ENCODE results near the gene LRRC4B. TPM values are rescaled to one million over a fixed set of nuclear protein-coding genes. Genes with fewer than 3 reads are reported as not detected.

The LRRC4B gene
- total and polyA plus RNA-seq, 2 of the 4 experiments (the other 2 are of a cell fraction), result 0.03 TPM; not detected in 1

GRCh38 chr19:50516456-50516855 lies 51.8 kb downstream of the LRRC4B start:
- no peak overlapping the region for H2BK15ac ChIP-seq (ENCODE audit: low read depth, low read length)
- no peaks in the 10 kb centered on the region for H3K79me1 ChIP-seq (ENCODE audit: low read depth in 1 of 2, low read length in 2 of 2)
- H2BK5ac ChIP-seq (ENCODE audit: low read depth, low read length, poor library complexity, severe bottlenecking), result no peak overlapping the region
- POLR2A ChIA-PET (ENCODE audit: unreplicated experiment), result no interaction called here
- WGBS, 2 experiments (ENCODE audit: extremely low coverage in 2 of 2, insufficient read length in 1 of 2), result 67% methylated on average over 1 of the region's 12 CpGs; no CpG with 5 or more reads in 1 of the 2 experiments
- BruUV-seq (replicated peaks), result no TSS peak
- H3K23ac ChIP-seq (ENCODE audit: low read depth, low read length), result no peak overlapping the region
- DNase-seq (no peak), ATAC-seq (ENCODE audit: low read depth) (no peak)
- H3K14ac ChIP-seq (replicated peaks; ENCODE audit: low read depth, low read length), result no peak overlapping the region
- no peaks in the 10 kb centered on the region for H3K9me3 ChIP-seq (ENCODE audit: control insufficient read depth, insufficient read depth, low read length)
- no peaks in the 10 kb centered on the region for H4K20me1 ChIP-seq (ENCODE audit: insufficient read depth, low read length)
- no peak overlapping the region for H4K8ac ChIP-seq (ENCODE audit: low read depth in 2 of 2, low read length in 2 of 2)
- no peak overlapping the region for H3K4me2 ChIP-seq (ENCODE audit: low read depth, low read length)
- H4K91ac ChIP-seq (ENCODE audit: insufficient read depth, low read depth, low read length), result no peak overlapping the region
- no peak overlapping the region for H3K18ac ChIP-seq (ENCODE audit: low read depth, low read length)
- intact Hi-C loops (cut with micrococcal nuclease), result no loop called here
- H2AK5ac ChIP-seq (ENCODE audit: low read depth, low read length), result no peak overlapping the region
- no peak overlapping the region for H2BK120ac ChIP-seq (ENCODE audit: low read depth, low read length)
- no peak overlapping the region for H3K9ac ChIP-seq (ENCODE audit: low read depth, low read length)
- H2BK20ac ChIP-seq (ENCODE audit: low read depth, low read length), result no peak overlapping the region
- no peaks in the 10 kb centered on the region for H3K4me1 ChIP-seq (ENCODE audit: control insufficient read depth, insufficient read depth, low read length)
- H3K27me3 ChIP-seq (ENCODE audit: control insufficient read depth, insufficient read depth, low read length), result no peaks in the 10 kb centered on the region
- dilution Hi-C loops (cut with HindIII; ENCODE audit: low sequenced_read_pairs, unreplicated experiment), result no loop called here
- H3K9me1 ChIP-seq (ENCODE audit: insufficient read depth, low read length), result no peaks in the 10 kb centered on the region; the same call in 1 of the 2 replicates
- H2AFZ ChIP-seq (replicated peaks; ENCODE audit: low read length, poor library complexity), result no peak overlapping the region
- no peak overlapping the region for H3K4me3 ChIP-seq (ENCODE audit: insufficient read depth, low read depth, low read length)
- TF ChIP-seq CEBPB (IDR thresholded peaks at IDR 0.05; ENCODE audit: low read depth, low read length) (no peak), NFE2L2 (IDR thresholded peaks at IDR 0.05; ENCODE audit: low read depth, low read length) (no peak), RCOR1 (IDR thresholded peaks at IDR 0.05; ENCODE audit: insufficient replicate concordance, low read length) (no peak), BHLHE40 (IDR thresholded peaks at IDR 0.05; ENCODE audit: low read depth, low read length) (no peak), FOS (IDR thresholded peaks at IDR 0.05; ENCODE audit: low read depth, low read length) (no peak), CTCF (conservative IDR thresholded peaks at IDR 0.05; ENCODE audit: low read depth, low read length) (no peak), POLR2A (IDR thresholded peaks at IDR 0.05; ENCODE audit: low read depth, low read length) (no peak), RAD21 (IDR thresholded peaks at IDR 0.05; ENCODE audit: low read length) (no peak), SMC3 (IDR thresholded peaks at IDR 0.05; ENCODE audit: low read depth, low read length) (no peak), ELK1 (IDR thresholded peaks at IDR 0.05; ENCODE audit: borderline replicate concordance, low read depth, low read length) (no peak), MAFK (IDR thresholded peaks at IDR 0.05; ENCODE audit: low read depth, low read length) (no peak), MXI1 (IDR thresholded peaks at IDR 0.05; ENCODE audit: borderline replicate concordance, low read depth, low read length) (no peak), CHD1 (IDR thresholded peaks at IDR 0.05; ENCODE audit: low read depth, low read length) (no peak)
- TF ChIP-seq, protein P1, sequence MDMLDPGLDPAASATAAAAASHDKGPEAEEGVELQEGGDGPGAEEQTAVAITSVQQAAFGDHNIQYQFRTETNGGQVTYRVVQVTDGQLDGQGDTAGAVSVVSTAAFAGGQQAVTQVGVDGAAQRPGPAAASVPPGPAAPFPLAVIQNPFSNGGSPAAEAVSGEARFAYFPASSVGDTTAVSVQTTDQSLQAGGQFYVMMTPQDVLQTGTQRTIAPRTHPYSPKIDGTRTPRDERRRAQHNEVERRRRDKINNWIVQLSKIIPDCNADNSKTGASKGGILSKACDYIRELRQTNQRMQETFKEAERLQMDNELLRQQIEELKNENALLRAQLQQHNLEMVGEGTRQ (IDR thresholded peaks at IDR 0.05; ENCODE audit: low read depth, low read length), result no peak
- H3K27ac ChIP-seq (ENCODE audit: insufficient read depth, low read length), result no peak overlapping the region
- in situ Hi-C loops (cut with MboI; ENCODE audit: low sequenced_read_pairs), result no loop called here
- no peaks in the 10 kb centered on the region for H3K36me3 ChIP-seq (ENCODE audit: control insufficient read depth, insufficient read depth, low read length)
- H3K56ac ChIP-seq (ENCODE audit: extremely low read depth, insufficient read depth, low read length), result no peak overlapping the region
- H3K4ac ChIP-seq (ENCODE audit: low read depth, low read length), result no peak overlapping the region
- H4K5ac ChIP-seq (ENCODE audit: low read depth, low read length), result no peak overlapping the region
- H2AK9ac ChIP-seq (replicated peaks; ENCODE audit: low read depth, low read length, poor library complexity), result no peak overlapping the region
- CTCF ChIA-PET, result no interaction called here

All from IMR-90 (cell line).